Keratinocyte (primary cell): ENCODE data around the gene ETDA. TPM values are rescaled to one million over a fixed set of nuclear protein-coding genes. Genes with fewer than 3 reads are reported as not detected.

Experiments
- DNase-seq: peaks from one replicate; pipeline ENCODE4 v3.0.0-alpha.2; 2011; ENCODE audit warnings: low read depth, missing footprints, low spot score
- FAIRE-seq: peaks from 2 replicates; lab custom pipeline; 2011; peaks lifted over from hg19 to GRCh38; lab: Jason Lieb, UNC
- H2AFZ ChIP-seq: 2 replicates; pipeline ENCODE4 v1.6.0; 2012; ENCODE audit warnings: low read length, control low read depth, inconsistent platforms; ENCODE audit not compliant: control insufficient read depth
- H3K27ac ChIP-seq: 2 replicates; pipeline ENCODE4 v1.5.1; 2011; ENCODE audit warnings: low read length; ENCODE audit not compliant: control insufficient read depth, insufficient read depth
- H3K27me3 ChIP-seq: 3 replicates; pipeline ENCODE4 v1.6.0; 2011; ENCODE audit warnings: low read length; ENCODE audit not compliant: control insufficient read depth, insufficient read depth; ENCODE audit errors: extremely low read depth
- H3K36me3 ChIP-seq, 2 experiments: 2 replicates in 1 of 2; 3 replicates in 1 of 2; pipeline ENCODE4 v1.5.1; 2011; ENCODE audit warnings: low read length in 2 of 2, mild to moderate bottlenecking in 1 of 2; ENCODE audit not compliant: control insufficient read depth in 2 of 2, insufficient read depth in 2 of 2; ENCODE audit errors: extremely low read depth in 1 of 2
- H3K4me1 ChIP-seq: 3 replicates; pipeline ENCODE4 v1.5.1; 2011; ENCODE audit warnings: low read length; ENCODE audit not compliant: control insufficient read depth, insufficient read depth; ENCODE audit errors: extremely low read depth
- H3K4me2 ChIP-seq: 3 replicates; pipeline ENCODE4 v1.6.0; 2011; ENCODE audit warnings: low read depth, low read length; ENCODE audit not compliant: control insufficient read depth, insufficient read depth; ENCODE audit errors: extremely low read depth
- H3K4me3 ChIP-seq, 3 experiments: fragments of 200-600 bp in 1 of 3; sonication (generic) in 1 of 3; 2 replicates in 2 of 3; 3 replicates in 1 of 3; pipeline ENCODE4 v1.5.1; 2011 to 2016; ENCODE audit warnings: low read length in 3 of 3, mild to moderate bottlenecking in 3 of 3, control low read depth in 2 of 3, inconsistent platforms in 1 of 3, low read depth in 1 of 3, mixed read lengths in 1 of 3, mixed run types in 1 of 3, moderate library complexity in 1 of 3; ENCODE audit not compliant: control insufficient read depth in 2 of 3, insufficient read depth in 2 of 3; ENCODE audit errors: extremely low read depth in 1 of 3
- H3K79me2 ChIP-seq: 2 replicates; pipeline ENCODE4 v1.6.0; 2012; ENCODE audit warnings: low read length; ENCODE audit not compliant: control insufficient read depth, insufficient read depth
- H3K9ac ChIP-seq: 3 replicates; pipeline ENCODE4 v1.6.0; 2011; ENCODE audit warnings: low read length; ENCODE audit not compliant: control insufficient read depth, insufficient read depth; ENCODE audit errors: extremely low read depth
- H3K9me1 ChIP-seq: 3 replicates; pipeline ENCODE4 v1.6.0; 2011; ENCODE audit warnings: low read length; ENCODE audit not compliant: control insufficient read depth, insufficient read depth; ENCODE audit errors: extremely low read depth
- H3K9me3 ChIP-seq: 2 replicates; pipeline ENCODE4 v1.5.1; 2012; ENCODE audit warnings: low read depth, low read length; ENCODE audit not compliant: control insufficient read depth
- H4K20me1 ChIP-seq: 3 replicates; pipeline ENCODE4 v1.6.0; 2011; ENCODE audit warnings: low read length; ENCODE audit not compliant: control insufficient read depth, insufficient read depth; ENCODE audit errors: extremely low read depth
- CTCF ChIP-seq, 3 experiments: IDR thresholded peaks in 1 of 3; conservative IDR thresholded peaks in 1 of 3; optimal IDR thresholded peaks in 1 of 3; 2 replicates in 2 of 3; 3 replicates in 1 of 3; pipeline versions ENCODE3 to v1.5.1; 2011; ENCODE audit warnings: low read length in 3 of 3, mild to moderate bottlenecking in 3 of 3, moderate library complexity in 2 of 3, control low read depth in 1 of 3, inconsistent platforms in 1 of 3; ENCODE audit not compliant: insufficient read depth in 2 of 3; ENCODE audit errors: extremely low read depth in 1 of 3
- EZH2 ChIP-seq: IDR thresholded peaks from one replicate; pipeline ENCODE4 v1.6.1; 2012; ENCODE audit warnings: inconsistent platforms, mild to moderate bottlenecking, low read length, moderate library complexity
- dilution Hi-C: fragments of 300-500 bp; cut with MboI; formaldehyde crosslinking; loops from one replicate; pipeline ENCODE4 v1.7.0; 2020; ENCODE audit warnings: low sequenced_read_pairs; ENCODE audit not compliant: extremely low pct_ligation_motif_present
- polyA plus RNA-seq, 5 experiments: library from polyadenylated mRNA; depleted of rRNA in 3 of 5; stranded (reverse) in 3 of 5; stranded (forward) in 1 of 5; unstranded in 1 of 5; fragments of >200 nt; gene quantifications; 1 replicate in 1 of 5; 2 replicates in 3 of 5; 3 replicates in 1 of 5; pipeline versions ENCODE4 v1.2.1 to v1.2.3, GENCODE V29; 2011 to 2012; ENCODE audit warnings: missing spikeins in 2 of 5, low read depth in 1 of 5, low replicate concordance in 1 of 5

ETDA gene
- polyA plus RNA-seq, 1 donor (not counting 4 experiments of a cell fraction or from before 2014, with no cell fraction given) = not detected

GRCh38 chrX:135302269-135302873 is 50.5 kb downstream of the ETDA start:
- no peaks in the 10 kb centered on the region for H3K36me3 ChIP-seq
- H3K27ac ChIP-seq = no peak overlapping the region
- no peaks in the 10 kb centered on the region for H3K9me3 ChIP-seq
- FAIRE-seq = no peak
- dilution Hi-C loops = no loop called here
- H2AFZ ChIP-seq = no peak overlapping the region
- no peak overlapping the region for H3K9ac ChIP-seq
- H3K4me2 ChIP-seq = no peak overlapping the region
- H3K4me3 ChIP-seq = no peak overlapping the region
- H3K4me1 ChIP-seq = no peaks in the 10 kb centered on the region
- H3K9me1 ChIP-seq = no peaks in the 10 kb centered on the region
- DNase-seq = no peak
- no peaks in the 10 kb centered on the region for H3K79me2 ChIP-seq
- no peak for TF ChIP-seq CTCF (optimal IDR thresholded peaks at IDR 0.05 in 1 of 3, IDR thresholded peaks at IDR 0.05 in 1 of 3, conservative IDR thresholded peaks at IDR 0.05 in 1 of 3; ENCODE audit: extremely low read depth in 1 of 3, insufficient read depth in 2 of 3, low read length in 3 of 3)
- no peak for TF ChIP-seq EZH2
- H4K20me1 ChIP-seq = no peaks in the 10 kb centered on the region
- no peaks in the 10 kb centered on the region for H3K27me3 ChIP-seq

Other genes starting within 250 kb of the ETDA start
- 1.6 to 4.6 TPM (median 1.9 TPM) in 3 replicates for gene RTL8B, start 229.5 kb upstream of the ETDA start, polyA plus RNA-seq
- 52.3 to 63.1 TPM (median 58.0 TPM) in 3 replicates for gene RTL8C, start 219.7 kb upstream of the ETDA start, polyA plus RNA-seq
- gene RTL8A, start 199.9 kb upstream of the ETDA start, polyA plus RNA-seq = 32.3 to 47.6 TPM (median 46.5 TPM) in 3 replicates
- 0.41 to 0.76 TPM (median 0.67 TPM) in 3 replicates for gene SMIM10L2B, start 153.3 kb upstream of the ETDA start, polyA plus RNA-seq
- not detected in 3 replicates for gene ETDB, start 131.5 kb upstream of the ETDA start, polyA plus RNA-seq
- gene CT55, start 80.7 kb upstream of the ETDA start, polyA plus RNA-seq = not detected in 3 replicates
- gene ETDC, start 57.4 kb downstream of the ETDA start, polyA plus RNA-seq = not detected in 3 replicates
- 2.5 to 6.0 TPM (median 5.3 TPM) in 3 replicates for gene ZNF75D, start 92.0 kb downstream of the ETDA start, polyA plus RNA-seq
- gene ZNF449, start 92.7 kb downstream of the ETDA start, polyA plus RNA-seq = 2.5 to 5.7 TPM (median 5.3 TPM) in 3 replicates
- 0.31 to 1.3 TPM (median 0.49 TPM) in 3 replicates for gene SMIM10L2A, start 169.9 kb downstream of the ETDA start, polyA plus RNA-seq